CD4-positive, alpha-beta T cell (primary cell): ENCODE measurements around the gene PHETA1. TPM values are rescaled to one million over a fixed set of nuclear protein-coding genes. Genes with fewer than 3 reads are reported as not detected.
A peak's percentile ranks its signal among the peaks of the same experiment; 100 is the strongest.
"Not testable (repeated sequence)": the region's sequence is repeated elsewhere in the genome, so short reads cannot be mapped to it uniquely, and the experiment has no call there.

Source experiments
- ATAC-seq: fragments of 200-7000 bp; cut with Tn5 transposase; one replicate; pipeline ENCODE4 v1.10.0; 2022; ENCODE audit warnings: mild to moderate bottlenecking; ENCODE audit not compliant: poor library complexity
- CTCF ChIA-PET: fragments of 350-600 bp; sonication (Branson Sonifier 250); formaldehyde crosslinking; loops from one replicate; lab custom pipeline; 2021; ENCODE audit warnings: antibody characterized with exemption, inconsistent platforms; lab: Charles Lee
- POLR2A ChIA-PET: fragments of 350-600 bp; sonication (Branson Sonifier 250); formaldehyde crosslinking; loops from one replicate; lab custom pipeline; 2021; ENCODE audit warnings: antibody characterized with exemption, inconsistent platforms; lab: Charles Lee
- DNase-seq, 14 experiments: peaks; one replicate each; pipeline ENCODE4 v3.0.0-alpha.2; 2013 to 2020; ENCODE audit warnings: mixed read lengths in 2 of 14
- H3K27ac ChIP-seq, 2 donors: one replicate each; pipeline versions ENCODE4 v1.5.1 to v1.7.0; 2013; ENCODE audit warnings: low read length in 2 of 2, low read depth in 1 of 2, mild to moderate bottlenecking in 1 of 2
- H3K27me3 ChIP-seq, 2 experiments: 1 replicate in 1 of 2; 2 replicates in 1 of 2; pipeline versions ENCODE4 v1.6.1 to v1.7.0; 2013; ENCODE audit warnings: low read length in 2 of 2, control low read depth in 1 of 2, mild to moderate bottlenecking in 1 of 2, moderate library complexity in 1 of 2; ENCODE audit not compliant: insufficient read depth in 2 of 2, control insufficient read depth in 1 of 2
- H3K36me3 ChIP-seq: one replicate; pipeline ENCODE4 v1.6.1; 2013; ENCODE audit warnings: low read length, control low read depth; ENCODE audit not compliant: insufficient read depth
- H3K4me1 ChIP-seq: one replicate; pipeline ENCODE4 v1.6.1; 2013; ENCODE audit warnings: low read length, control low read depth; ENCODE audit not compliant: insufficient read depth
- H3K4me3 ChIP-seq: one replicate; pipeline ENCODE4 v1.5.1; 2013; ENCODE audit warnings: mild to moderate bottlenecking, low read length, moderate library complexity
- H3K9me3 ChIP-seq, 2 experiments: 1 replicate in 1 of 2; 2 replicates in 1 of 2; pipeline versions ENCODE4 v1.6.1 to v1.7.0; 2013; ENCODE audit warnings: low read length in 2 of 2, mild to moderate bottlenecking in 2 of 2, control low read depth in 1 of 2, moderate library complexity in 1 of 2; ENCODE audit not compliant: control insufficient read depth in 1 of 2, insufficient read depth in 1 of 2
- H3K27ac Mint-ChIP-seq: one replicate; pipeline ENCODE4 v1.8.0; 2020; ENCODE audit warnings: mixed read lengths
- H3K27me3 Mint-ChIP-seq: one replicate; pipeline ENCODE4 v1.8.0; 2021; ENCODE audit warnings: mixed read lengths
- H3K36me3 Mint-ChIP-seq: one replicate; pipeline ENCODE4 v1.8.0; 2021; ENCODE audit warnings: low read depth, mixed read lengths
- H3K4me1 Mint-ChIP-seq: one replicate; pipeline ENCODE4 v1.8.0; 2021; ENCODE audit warnings: low read depth, mixed read lengths
- H3K4me3 Mint-ChIP-seq: one replicate; pipeline ENCODE4 v1.8.0; 2020; ENCODE audit warnings: mild to moderate bottlenecking, mixed read lengths
- H3K9me3 Mint-ChIP-seq: one replicate; pipeline ENCODE4 v1.8.0; 2020; ENCODE audit warnings: mixed read lengths
- CTCF ChIP-seq: fragments of 200-600 bp; IDR thresholded peaks from one replicate; pipeline ENCODE4 v1.8.0; 2022; ENCODE audit warnings: antibody characterized with exemption, mild to moderate bottlenecking
- intact Hi-C, 2 experiments: fragments of 100-400 bp; cut with DNase I in 1 of 2; cut with micrococcal nuclease in 1 of 2; formaldehyde crosslinking; loops; one replicate each; pipeline versions ENCODE4 v1.15.1 to v1.9.0; 2023 to 2025; cut with DNase I, micrococcal nuclease
- total RNA-seq, 174 experiments: library from RNA in 2 of 174; stranded (reverse) in 2 of 174; gene quantifications; one replicate each; pipeline ENCODE4 v1.2.3 and lab custom pipeline; 2021 to 2026

The PHETA1 gene
- total RNA-seq, 2 experiments from 2014 or later = 1.3 to 1.7 TPM

DNA sequence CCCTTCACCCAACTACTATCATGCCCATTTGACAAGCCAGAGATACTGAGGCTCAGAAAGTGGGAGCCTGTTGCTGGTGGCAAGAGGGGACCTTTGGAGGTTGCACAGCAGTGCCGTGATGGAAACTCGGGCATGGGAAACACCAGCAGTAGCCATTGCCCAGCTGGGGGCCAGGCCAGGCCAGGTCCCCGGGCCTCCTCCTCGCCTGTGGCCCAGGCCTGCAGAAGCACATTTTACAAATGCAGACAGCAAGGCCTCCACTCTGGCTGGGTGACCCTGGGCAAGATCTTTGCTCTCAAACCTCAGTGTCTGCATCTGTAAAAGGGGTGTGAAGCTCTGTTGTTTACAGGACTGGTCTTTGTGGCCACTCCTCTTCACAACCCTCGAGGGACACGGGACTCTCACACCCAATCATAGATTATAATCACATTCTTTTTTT lies 32.3 kb upstream of the PHETA1 start:
- Mint-ChIP-seq H3K27ac (no peak overlapping the region), H3K27me3 (no peaks in the 10 kb centered on the region), H3K9me3 (no peaks in the 10 kb centered on the region), H3K4me1 (peaks cover 32% of the 10 kb centered on the region), H3K36me3 (no peaks in the 10 kb centered on the region), H3K4me3 (no peak overlapping the region)
- no peak for TF ChIP-seq CTCF
- Histone ChIP-seq H3K4me3 (no peak overlapping the region), H3K27me3 (no peaks in the 10 kb centered on the region), H3K4me1 (peaks cover 35% of the 10 kb centered on the region), H3K36me3 (no peaks in the 10 kb centered on the region), H3K27ac (no peak overlapping the region), H3K9me3 (no peaks in the 10 kb centered on the region)
- intact Hi-C loops = loop anchor here in 1 of 2 experiments (10.0 kb wide), 1 partner anchor 194 kb away; the partner anchor contains the start of gene ATXN2
- DNase-seq (no peak), ATAC-seq (no peak)
- CTCF ChIA-PET = interaction anchor here (16.9 kb wide), 1 partner anchor 50 kb away, joined by 487 read pairs; no protein-coding TSS in a partner anchor
- POLR2A ChIA-PET = interaction anchor here (0.8 kb wide), 1 partner anchor 44 kb away, joined by 3 read pairs; no protein-coding TSS in a partner anchor

GRCh38 chr12:111399741-111400404 lies 31.0 kb upstream of the PHETA1 start:
- peaks cover 26% of the 10 kb centered on the region for H3K4me1 Mint-ChIP-seq
- not testable (repeated sequence) for H3K27ac ChIP-seq, H3K27ac Mint-ChIP-seq, H3K9me3 Mint-ChIP-seq, H3K36me3 ChIP-seq, H3K9me3 ChIP-seq, H3K27me3 ChIP-seq, H3K4me3 Mint-ChIP-seq, H3K27me3 Mint-ChIP-seq, ATAC-seq, H3K36me3 Mint-ChIP-seq, DNase-seq, H3K4me3 ChIP-seq
- peaks cover 30% of the 10 kb centered on the region for H3K4me1 ChIP-seq
- CTCF ChIA-PET = interaction anchor here (0.6 to 16.9 kb wide), 2 partner anchors 51 to 720 kb away, joined by 3 to 487 read pairs; no protein-coding TSS in a partner anchor
- POLR2A ChIA-PET = interaction anchor here (0.8 to 4.1 kb wide), 2 partner anchors 45 to 52 kb away, joined by 3 to 46 read pairs; no protein-coding TSS in a partner anchor
- intact Hi-C loops = loop anchor here (5.0 to 10.0 kb wide), 3 partner anchors 195 to 412 kb away; partner anchors contain the start of gene ATXN2 (in 1 of the 2)

DNA sequence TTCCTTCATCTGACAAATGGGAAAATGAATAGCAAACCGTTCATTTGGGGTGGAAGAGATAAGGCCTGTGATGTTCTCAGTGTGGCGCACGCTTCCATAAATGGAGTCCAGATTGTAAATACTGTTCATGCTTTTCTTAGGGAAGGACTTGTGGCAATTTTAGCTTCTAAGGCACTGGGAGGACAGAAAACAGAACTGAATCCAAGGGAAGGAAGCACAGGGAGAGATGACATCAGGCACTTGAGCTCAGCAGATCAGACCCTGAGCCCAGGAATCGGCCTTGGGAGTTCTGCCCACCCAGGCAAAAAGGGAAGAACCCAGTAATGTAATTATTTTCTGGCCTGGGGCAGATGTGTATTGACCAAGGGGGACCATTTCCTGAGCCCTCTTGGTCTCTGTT lies 29.6 kb upstream of the PHETA1 start:
- DNase-seq (peak in 2 of 14 experiments; percentile 41 to 42), ATAC-seq (no peak)
- intact Hi-C loops = loop anchor here in 1 of 2 experiments (5.0 kb wide), 2 partner anchors 274 to 414 kb away; no protein-coding TSS in a partner anchor
- Histone ChIP-seq H3K36me3 (no peaks in the 10 kb centered on the region), H3K4me3 (no peak overlapping the region), H3K27me3 (no peaks in the 10 kb centered on the region), H3K9me3 (no peaks in the 10 kb centered on the region), H3K4me1 (peaks cover 16% of the 10 kb centered on the region), H3K27ac (no peak overlapping the region)
- Mint-ChIP-seq H3K4me1 (peaks cover 12% of the 10 kb centered on the region), H3K27me3 (no peaks in the 10 kb centered on the region), H3K36me3 (no peaks in the 10 kb centered on the region), H3K27ac (no peak overlapping the region), H3K9me3 (no peaks in the 10 kb centered on the region), H3K4me3 (no peak overlapping the region)
- CTCF ChIA-PET = interaction anchor here (16.9 kb wide), 1 partner anchor 52 kb away, joined by 487 read pairs; no protein-coding TSS in a partner anchor
- POLR2A ChIA-PET = interaction anchor here (4.1 kb wide), 1 partner anchor 53 kb away, joined by 46 read pairs; no protein-coding TSS in a partner anchor
- no peak for TF ChIP-seq CTCF
